Measurements from ENCODE around the gene CARNS1.

Gene CARNS1

DNA sequence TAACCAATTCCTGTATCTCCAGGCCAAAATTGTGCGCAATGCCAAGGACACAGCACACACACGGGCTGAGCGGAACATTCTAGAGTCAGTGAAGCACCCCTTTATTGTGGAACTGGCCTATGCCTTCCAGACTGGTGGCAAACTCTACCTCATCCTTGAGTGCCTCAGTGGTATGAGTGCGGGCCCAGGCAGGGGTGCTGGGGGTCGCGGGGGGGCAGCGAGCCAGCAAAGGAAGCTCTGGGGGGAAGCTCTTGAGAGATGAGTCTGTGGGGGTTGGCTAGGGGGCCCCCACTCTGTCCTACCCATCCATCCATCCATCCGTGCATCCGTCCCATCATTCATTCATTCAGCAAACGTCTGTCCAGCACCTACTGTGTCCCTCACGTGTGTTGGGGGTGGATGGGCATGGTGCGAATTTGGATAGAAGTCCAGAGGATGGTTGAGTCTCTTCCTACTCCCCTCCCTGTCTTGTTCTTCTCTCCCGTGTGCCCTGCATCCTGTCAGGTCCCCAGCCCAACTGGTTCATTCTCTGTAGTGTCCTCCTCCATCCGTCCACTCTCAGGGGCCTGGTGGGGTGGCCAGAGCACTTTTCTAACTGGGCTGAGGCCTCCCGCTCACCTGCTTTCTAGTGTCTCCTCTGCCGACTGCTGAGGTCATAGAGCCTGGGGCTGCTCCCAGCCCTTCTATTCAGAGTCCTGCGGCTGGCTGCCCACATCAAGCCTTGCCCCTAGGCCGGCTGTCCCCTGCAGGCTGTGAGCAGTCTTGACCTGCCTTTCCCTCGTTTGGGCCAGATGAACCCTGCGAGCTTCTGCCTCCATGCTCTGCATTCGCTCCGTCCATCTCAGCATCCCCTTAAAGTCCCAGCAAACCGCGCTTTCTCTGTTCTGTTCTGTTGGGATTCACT, 16.1 kb downstream of the CARNS1 start:
- Histone ChIP-seq H3K27ac (no peak overlapping the region), H3K27me3 (no peaks in the 10 kb centered on the region), H3K36me3 (peaks cover 67% of the 10 kb centered on the region), H3K4me1 (ENCODE audit: control insufficient read depth in 1 of 2, insufficient read depth in 1 of 2, low read depth in 1 of 2, low read length in 1 of 2) (peaks cover 24 to 31% of the 10 kb centered on the region in 2 experiments), H3K4me3 (ENCODE audit: low read depth in 1 of 2, low read length in 1 of 2) (no peak overlapping the region), H3K9me3 (no peaks in the 10 kb centered on the region)
- TF ChIP-seq, protein P1, sequence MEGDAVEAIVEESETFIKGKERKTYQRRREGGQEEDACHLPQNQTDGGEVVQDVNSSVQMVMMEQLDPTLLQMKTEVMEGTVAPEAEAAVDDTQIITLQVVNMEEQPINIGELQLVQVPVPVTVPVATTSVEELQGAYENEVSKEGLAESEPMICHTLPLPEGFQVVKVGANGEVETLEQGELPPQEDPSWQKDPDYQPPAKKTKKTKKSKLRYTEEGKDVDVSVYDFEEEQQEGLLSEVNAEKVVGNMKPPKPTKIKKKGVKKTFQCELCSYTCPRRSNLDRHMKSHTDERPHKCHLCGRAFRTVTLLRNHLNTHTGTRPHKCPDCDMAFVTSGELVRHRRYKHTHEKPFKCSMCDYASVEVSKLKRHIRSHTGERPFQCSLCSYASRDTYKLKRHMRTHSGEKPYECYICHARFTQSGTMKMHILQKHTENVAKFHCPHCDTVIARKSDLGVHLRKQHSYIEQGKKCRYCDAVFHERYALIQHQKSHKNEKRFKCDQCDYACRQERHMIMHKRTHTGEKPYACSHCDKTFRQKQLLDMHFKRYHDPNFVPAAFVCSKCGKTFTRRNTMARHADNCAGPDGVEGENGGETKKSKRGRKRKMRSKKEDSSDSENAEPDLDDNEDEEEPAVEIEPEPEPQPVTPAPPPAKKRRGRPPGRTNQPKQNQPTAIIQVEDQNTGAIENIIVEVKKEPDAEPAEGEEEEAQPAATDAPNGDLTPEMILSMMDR (IDR thresholded peaks at IDR 0.05) = no peak

DNA sequence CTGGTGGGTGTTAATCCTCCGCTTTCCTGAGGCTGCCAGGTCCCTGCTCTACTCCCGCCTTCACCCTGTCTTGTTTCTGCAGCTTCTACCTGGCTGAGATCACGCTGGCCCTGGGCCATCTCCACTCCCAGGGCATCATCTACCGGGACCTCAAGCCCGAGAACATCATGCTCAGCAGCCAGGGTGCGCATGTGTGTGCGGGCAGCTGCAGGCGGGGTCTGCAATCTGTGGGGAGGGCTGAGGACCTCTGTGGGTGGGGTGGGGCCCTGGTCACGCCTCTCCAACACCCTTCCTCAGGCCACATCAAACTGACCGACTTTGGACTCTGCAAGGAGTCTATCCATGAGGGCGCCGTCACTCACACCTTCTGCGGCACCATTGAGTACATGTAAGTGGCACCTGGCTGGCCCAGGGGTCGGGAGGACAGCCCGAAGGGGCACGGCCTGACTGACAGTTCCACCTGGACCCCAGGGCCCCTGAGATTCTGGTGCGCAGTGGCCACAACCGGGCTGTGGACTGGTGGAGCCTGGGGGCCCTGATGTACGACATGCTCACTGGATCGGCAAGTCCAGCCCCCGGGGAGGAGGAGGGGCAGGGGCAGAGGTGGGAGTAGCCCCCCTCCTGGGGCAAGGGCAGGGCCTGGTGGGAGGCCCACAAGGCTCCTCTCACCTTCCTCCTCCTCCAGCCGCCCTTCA, 17.3 kb downstream of the CARNS1 start:
- Histone ChIP-seq H3K27me3 (no peaks in the 10 kb centered on the region), H3K4me3 (ENCODE audit: low read depth in 1 of 2, low read length in 1 of 2) (no peak overlapping the region), H3K36me3 (peaks cover 70% of the 10 kb centered on the region), H3K9me3 (no peaks in the 10 kb centered on the region), H3K27ac (no peak overlapping the region), H3K4me1 (ENCODE audit: control insufficient read depth in 1 of 2, insufficient read depth in 1 of 2, low read depth in 1 of 2, low read length in 1 of 2) (peaks cover 28 to 32% of the 10 kb centered on the region in 2 experiments)
- TF ChIP-seq, protein P1 (IDR thresholded peaks at IDR 0.05) = no peak

DNA sequence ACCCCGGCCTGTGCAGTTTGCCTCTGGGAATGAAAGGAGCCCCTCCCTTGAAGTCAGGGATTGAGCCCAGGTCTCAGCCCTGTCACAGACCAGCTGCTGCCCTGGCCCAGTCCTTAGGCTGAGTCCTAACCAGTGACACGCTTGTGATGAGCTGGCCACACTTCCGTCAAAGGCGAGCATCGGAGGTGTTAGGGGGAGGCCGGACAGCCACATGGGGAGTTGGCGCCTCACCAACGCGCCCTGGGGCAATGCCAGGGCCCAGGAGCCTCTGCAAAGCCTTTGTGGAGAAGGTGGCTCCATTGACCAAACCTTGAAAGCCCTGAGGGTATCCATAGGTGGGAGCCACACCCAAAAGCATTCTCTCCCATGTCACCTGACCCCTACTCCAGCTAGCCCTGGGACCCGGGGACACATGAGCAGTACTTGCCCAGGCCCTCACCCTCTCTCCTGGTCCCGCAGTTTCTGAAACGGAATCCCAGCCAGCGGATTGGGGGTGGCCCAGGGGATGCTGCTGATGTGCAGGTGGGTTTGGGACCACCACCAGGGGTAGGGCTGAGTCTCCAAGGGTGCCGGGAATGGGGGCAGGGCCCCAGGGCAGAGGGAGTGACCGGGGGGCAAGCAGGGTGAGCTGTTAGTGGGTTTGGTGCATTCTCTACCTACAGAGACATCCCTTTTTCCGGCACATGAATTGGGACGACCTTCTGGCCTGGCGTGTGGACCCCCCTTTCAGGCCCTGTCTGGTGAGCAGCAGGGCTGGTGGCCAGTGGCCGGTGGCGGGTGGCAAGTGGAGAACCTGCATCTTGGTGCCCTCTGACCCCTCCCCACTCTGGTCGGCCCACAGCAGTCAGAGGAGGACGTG, 18.3 kb downstream of the CARNS1 start:
- Histone ChIP-seq H3K9me3 (no peaks in the 10 kb centered on the region), H3K27ac (no peak overlapping the region), H3K4me1 (ENCODE audit: control insufficient read depth in 1 of 2, insufficient read depth in 1 of 2, low read depth in 1 of 2, low read length in 1 of 2) (peaks cover 23 to 27% of the 10 kb centered on the region in 2 experiments), H3K36me3 (peaks cover 80% of the 10 kb centered on the region), H3K4me3 (ENCODE audit: low read depth in 1 of 2, low read length in 1 of 2) (no peak overlapping the region), H3K27me3 (no peaks in the 10 kb centered on the region)
- TF ChIP-seq, protein P1 (IDR thresholded peaks at IDR 0.05) = no peak

DNA sequence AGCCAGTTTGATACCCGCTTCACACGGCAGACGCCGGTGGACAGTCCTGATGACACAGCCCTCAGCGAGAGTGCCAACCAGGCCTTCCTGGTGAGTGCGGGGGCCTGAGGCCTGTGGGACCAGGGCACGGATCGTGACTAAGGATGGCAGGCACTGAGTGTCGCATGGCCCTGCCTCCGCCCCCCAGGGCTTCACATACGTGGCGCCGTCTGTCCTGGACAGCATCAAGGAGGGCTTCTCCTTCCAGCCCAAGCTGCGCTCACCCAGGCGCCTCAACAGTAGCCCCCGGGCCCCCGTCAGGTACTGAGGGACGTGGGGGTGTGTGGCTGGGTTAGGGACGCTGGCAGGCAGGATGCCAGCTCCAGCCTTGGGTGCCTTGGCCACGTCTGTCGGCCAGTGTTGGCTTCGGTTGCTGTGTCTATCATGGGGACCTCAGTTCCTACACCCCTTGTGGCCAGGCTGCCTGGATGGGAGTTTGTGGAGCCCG, 19.0 kb downstream of the CARNS1 start:
- no peak overlapping the region for H3K27ac ChIP-seq
- H3K4me1 ChIP-seq (ENCODE audit: control insufficient read depth in 1 of 2, insufficient read depth in 1 of 2, low read depth in 1 of 2, low read length in 1 of 2) = peaks cover 16 to 20% of the 10 kb centered on the region in 2 experiments
- no peak overlapping the region for H3K4me3 ChIP-seq (ENCODE audit: low read depth in 1 of 2, low read length in 1 of 2)
- H3K36me3 ChIP-seq = peaks cover 83% of the 10 kb centered on the region
- no peaks in the 10 kb centered on the region for H3K27me3 ChIP-seq
- TF ChIP-seq, protein P1 (IDR thresholded peaks at IDR 0.05) = no peak
- H3K9me3 ChIP-seq = no peaks in the 10 kb centered on the region
